RWPE1 (cell line): ENCODE results near the gene SLC25A27.

ENCODE experiments used
- CTCF ChIA-PET: fragments of 350-600 bp; sonication (Branson Sonifier 250); formaldehyde crosslinking; extraction: SDS; loops from one replicate; lab custom pipeline; 2021; lab: Yijun Ruan, JAX
- POLR2A ChIA-PET: fragments of 400-600 bp; formaldehyde crosslinking; extraction: SDS; loops from one replicate; lab custom pipeline; 2020; ENCODE audit warnings: antibody characterized with exemption; ENCODE audit not compliant: low non-redundant PET; lab: Yijun Ruan, JAX
- DNase-seq: peaks from one replicate; pipeline ENCODE4 v3.0.0; 2012; ENCODE audit warnings: low spot score
- H3K27ac ChIP-seq: fragments of 450-650 bp; 2 replicates; pipeline ENCODE4 v1.5.1; 2017
- CTCF ChIP-seq: fragments of 450-650 bp; conservative IDR thresholded peaks from 2 replicates; pipeline ENCODE4 v1.5.1; 2017; ENCODE audit warnings: low read depth, mild to moderate bottlenecking

Gene SLC25A27

DNA sequence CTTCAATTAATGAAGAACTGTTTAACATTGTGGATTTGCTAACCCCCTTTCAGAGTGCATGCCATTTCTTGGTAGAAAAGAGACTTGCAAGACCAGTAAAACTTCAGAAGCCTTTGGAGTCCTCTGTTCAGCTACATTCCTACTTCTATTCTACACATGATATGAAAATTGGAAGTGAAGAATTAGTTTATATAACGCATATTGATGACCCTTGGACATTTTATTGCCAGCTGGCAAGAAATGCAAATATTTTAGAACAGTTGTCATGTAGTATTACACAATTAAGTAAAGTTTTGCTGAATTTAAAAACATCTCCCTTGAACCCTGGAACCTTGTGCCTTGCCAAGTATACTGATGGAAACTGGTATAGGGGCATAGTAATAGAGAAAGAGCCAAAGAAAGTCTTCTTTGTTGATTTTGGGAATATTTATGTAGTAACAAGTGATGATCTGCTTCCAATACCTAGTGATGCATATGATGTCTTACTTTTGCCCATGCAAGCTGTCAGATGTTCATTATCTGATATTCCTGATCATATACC is 38.2 kb downstream of the SLC25A27 start:
- TF ChIP-seq CTCF, result no peak
- CTCF ChIA-PET, result interaction anchor here (0.6 kb wide), 1 partner anchor 266 kb away, joined by 3 read pairs; no protein-coding TSS in a partner anchor
- POLR2A ChIA-PET, result no interaction called here
- no peak overlapping the region for H3K27ac ChIP-seq
- DNase-seq, result no peak

GRCh38 chr6:46699970-46700369 is 47.2 kb downstream of the SLC25A27 start:
- H3K27ac ChIP-seq, result no peak overlapping the region
- CTCF ChIA-PET, result interaction anchor here (0.8 kb wide), 1 partner anchor 240 kb away, joined by 4 read pairs; no protein-coding TSS in a partner anchor
- no peak for DNase-seq
- POLR2A ChIA-PET, result no interaction called here
- TF ChIP-seq CTCF, result no peak

- DNase-seq, result peak; percentile 28
- H3K27ac ChIP-seq, result no peak overlapping the region
- TF ChIP-seq CTCF, result 0 out of 2 replicates have a peak, but pooled peaks have one; percentile 17
- POLR2A ChIA-PET, result no interaction called here
- CTCF ChIA-PET, result interaction anchor here (0.5 to 0.7 kb wide), 2 partner anchors 92 to 253 kb away, joined by 3 read pairs; no protein-coding TSS in a partner anchor
Observed at GRCh38 chr6:46704562-46704961, 51.8 kb downstream of the SLC25A27 start.

GRCh38 chr6:46706464-46706863 is 53.7 kb downstream of the SLC25A27 start:
- TF ChIP-seq CTCF, result no peak
- H3K27ac ChIP-seq, result no peak overlapping the region
- ChIA-PET POLR2A (no interaction called here), CTCF (no interaction called here)
- DNase-seq, result no peak

GRCh38 chr6:46711491-46711890 is 58.7 kb downstream of the SLC25A27 start:
- no peak for DNase-seq
- CTCF ChIA-PET, result no interaction called here
- POLR2A ChIA-PET, result no interaction called here
- H3K27ac ChIP-seq, result no peak overlapping the region
- TF ChIP-seq CTCF, result no peak

GRCh38 chr6:46715141-46715540 is 62.4 kb downstream of the SLC25A27 start:
- no peak for TF ChIP-seq CTCF
- POLR2A ChIA-PET, result no interaction called here

More at GRCh38 chr6:46715141-46715540, 62.4 kb downstream of the SLC25A27 start:
- no peak overlapping the region for H3K27ac ChIP-seq
- DNase-seq, result peak; percentile 52
- CTCF ChIA-PET, result no interaction called here
